ENCODE measurements around the gene ATP2B2. TPM values are rescaled to one million over a fixed set of nuclear protein-coding genes. Genes with fewer than 3 reads are reported as not detected.
"Not testable (repeated sequence)": the region's sequence is repeated elsewhere in the genome, so short reads cannot be mapped to it uniquely, and the experiment has no call there.

The ATP2B2 gene
- total RNA-seq, 1 donor from 2014 or later: not detected

DNA sequence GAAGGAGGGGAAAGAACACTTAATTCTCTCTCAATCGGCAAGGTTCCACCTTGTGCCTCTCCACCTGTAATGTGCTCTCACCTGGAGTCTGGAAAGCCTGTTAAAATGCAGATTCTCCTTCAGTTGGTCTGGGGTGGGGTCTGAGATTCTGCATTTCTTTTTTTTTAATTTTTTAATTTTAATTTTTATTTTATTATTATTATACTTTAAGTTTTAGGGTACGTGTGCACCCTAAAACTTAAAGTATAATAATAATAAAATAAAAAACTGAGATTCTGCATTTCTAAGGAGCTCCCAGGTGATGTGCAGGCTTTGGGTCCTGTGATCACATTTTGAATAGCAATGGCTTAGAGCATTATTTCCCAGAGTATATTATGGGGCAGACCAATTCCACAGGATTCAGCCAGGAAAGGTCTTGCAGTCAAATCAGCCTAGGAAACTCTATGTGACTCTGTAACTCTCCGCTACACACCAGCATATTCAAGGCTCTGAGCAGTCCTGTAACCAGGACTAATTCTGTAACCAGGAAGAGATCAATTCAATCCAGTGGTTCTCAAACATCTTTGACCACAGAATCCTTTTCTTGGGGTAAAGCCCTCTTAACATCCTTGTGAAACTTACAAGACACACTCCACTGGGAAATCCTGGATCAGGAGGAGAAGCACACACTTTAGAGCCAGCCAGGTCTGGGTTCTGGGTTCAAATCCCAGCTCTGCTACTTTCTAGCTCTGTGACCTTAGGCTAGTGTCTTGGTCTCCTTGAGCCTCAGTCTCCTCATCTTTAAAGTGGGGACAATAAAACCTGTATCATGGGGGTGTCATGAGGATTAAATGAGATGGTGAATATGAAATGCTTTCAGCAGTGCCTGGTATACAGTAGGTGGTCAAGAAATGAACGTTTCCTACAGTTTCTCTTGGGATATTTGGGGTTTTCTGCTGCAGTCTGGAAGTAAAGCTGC is 122.2 kb downstream of the ATP2B2 start:
- Mint-ChIP-seq H3K9me3 (no peaks in the 10 kb centered on the region), H3K27ac (no peak overlapping the region), H3K27me3 (ENCODE audit: insufficient read depth) (peaks cover 4% of the 10 kb centered on the region), H3K4me1 (ENCODE audit: low read depth) (no peaks in the 10 kb centered on the region), H3K36me3 (ENCODE audit: low read depth) (no peaks in the 10 kb centered on the region), H3K4me3 (no peak overlapping the region)
- DNase-seq (ENCODE audit: low spot score): no peak
- intact Hi-C loops (cut with micrococcal nuclease): no loop called here

DNA sequence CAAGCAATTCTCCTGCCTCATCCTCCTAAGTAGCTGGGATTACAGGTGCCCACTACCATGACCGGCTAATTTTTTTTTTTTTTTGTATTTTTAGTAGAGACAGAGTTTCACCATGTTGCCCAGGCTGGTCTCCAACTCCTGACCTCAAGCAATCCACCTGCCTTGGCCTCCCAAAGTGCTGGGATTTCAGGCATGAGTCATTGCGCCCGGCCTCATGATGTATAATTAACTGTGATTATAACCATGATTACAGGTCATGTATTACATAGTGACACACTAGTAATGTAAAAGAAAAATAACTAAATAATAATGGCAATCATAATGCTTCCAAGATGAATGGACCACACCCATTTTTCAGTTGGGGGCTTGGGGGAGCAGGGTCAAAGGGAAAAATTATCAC is 122.9 kb downstream of the ATP2B2 start:
- H3K4me3 Mint-ChIP-seq; H3K36me3 Mint-ChIP-seq (ENCODE audit: low read depth); H3K27me3 Mint-ChIP-seq (ENCODE audit: insufficient read depth); H3K4me1 Mint-ChIP-seq (ENCODE audit: low read depth); H3K27ac Mint-ChIP-seq; intact Hi-C loops (cut with micrococcal nuclease); DNase-seq (ENCODE audit: low spot score); H3K9me3 Mint-ChIP-seq: not testable (repeated sequence)

DNA sequence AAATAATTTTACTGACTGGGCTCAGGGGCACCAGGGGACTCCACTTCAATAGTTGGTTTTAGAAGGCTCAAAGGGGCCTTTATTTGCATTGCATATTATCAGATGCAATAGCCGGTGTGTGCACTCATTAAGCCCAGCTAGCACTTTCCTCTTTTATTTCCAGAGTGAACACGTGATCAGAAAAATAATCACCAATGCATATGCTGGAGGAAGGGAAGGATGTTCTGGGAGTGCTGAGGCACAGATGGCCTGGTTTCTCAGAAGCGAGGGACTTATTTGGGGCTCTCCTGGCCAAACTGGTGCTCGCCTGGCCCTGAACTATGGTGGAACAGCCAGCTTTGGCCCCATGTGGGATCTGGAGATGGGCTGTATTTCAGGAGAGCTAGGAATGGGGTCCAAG is 124.0 kb downstream of the ATP2B2 start:
- Mint-ChIP-seq H3K4me3 (no peak overlapping the region), H3K4me1 (ENCODE audit: low read depth) (no peaks in the 10 kb centered on the region), H3K9me3 (no peaks in the 10 kb centered on the region), H3K27me3 (ENCODE audit: insufficient read depth) (peaks cover 4% of the 10 kb centered on the region), H3K36me3 (ENCODE audit: low read depth) (no peaks in the 10 kb centered on the region), H3K27ac (no peak overlapping the region)
- intact Hi-C loops (cut with micrococcal nuclease): no loop called here
- no peak for DNase-seq (ENCODE audit: low spot score)

DNA sequence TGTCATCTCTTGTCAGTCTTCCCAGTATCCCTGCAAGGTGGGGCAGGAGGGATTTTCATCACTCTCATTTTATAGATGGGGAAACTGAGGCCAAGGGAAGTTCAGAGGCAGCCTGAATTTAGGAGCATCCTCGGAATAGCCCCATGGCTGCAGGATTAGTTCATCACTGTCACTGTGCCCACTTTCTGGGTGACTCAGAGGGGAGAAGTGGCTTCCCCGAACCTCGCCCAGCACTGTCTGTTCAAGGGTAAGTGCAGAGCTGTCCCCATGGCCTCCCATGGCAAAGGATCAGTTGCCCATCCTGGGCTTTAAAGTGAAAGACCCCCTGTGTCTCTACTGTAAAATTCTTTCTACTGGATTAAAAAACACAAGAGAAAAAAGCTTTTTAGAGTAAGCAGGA is 124.5 kb downstream of the ATP2B2 start:
- Mint-ChIP-seq H3K9me3 (no peaks in the 10 kb centered on the region), H3K27me3 (ENCODE audit: insufficient read depth) (peaks cover 4% of the 10 kb centered on the region), H3K4me1 (ENCODE audit: low read depth) (no peaks in the 10 kb centered on the region), H3K27ac (no peak overlapping the region), H3K4me3 (no peak overlapping the region), H3K36me3 (ENCODE audit: low read depth) (no peaks in the 10 kb centered on the region)
- intact Hi-C loops (cut with micrococcal nuclease): no loop called here
- DNase-seq (ENCODE audit: low spot score): no peak

DNA sequence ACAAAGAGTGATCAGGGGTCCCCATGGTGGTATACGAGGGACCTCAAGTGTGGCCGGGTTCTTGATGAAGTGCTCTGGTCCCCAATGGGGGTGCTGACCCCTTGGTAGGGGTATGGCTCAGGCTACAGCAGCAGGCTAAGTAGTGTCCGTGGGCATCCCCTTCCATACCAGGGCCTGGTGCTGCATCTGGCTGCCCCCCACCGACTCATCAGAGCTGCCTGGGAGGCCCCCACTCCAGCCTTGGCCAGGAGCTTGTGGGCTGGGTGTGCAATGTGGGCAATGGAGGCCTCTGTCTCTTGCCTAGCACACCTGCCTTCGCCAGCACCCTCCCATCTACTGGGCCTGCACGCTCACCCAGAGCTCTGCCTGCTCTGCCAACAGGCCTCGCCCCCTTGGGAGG is 125.4 kb downstream of the ATP2B2 start:
- H3K4me3 Mint-ChIP-seq: no peak overlapping the region
- H3K4me1 Mint-ChIP-seq (ENCODE audit: low read depth): no peaks in the 10 kb centered on the region
- no peaks in the 10 kb centered on the region for H3K9me3 Mint-ChIP-seq
- no peaks in the 10 kb centered on the region for H3K36me3 Mint-ChIP-seq (ENCODE audit: low read depth)
- DNase-seq (ENCODE audit: low spot score): no peak
- no peak overlapping the region for H3K27ac Mint-ChIP-seq
- intact Hi-C loops (cut with micrococcal nuclease): no loop called here
- H3K27me3 Mint-ChIP-seq (ENCODE audit: insufficient read depth): no peaks in the 10 kb centered on the region

DNA sequence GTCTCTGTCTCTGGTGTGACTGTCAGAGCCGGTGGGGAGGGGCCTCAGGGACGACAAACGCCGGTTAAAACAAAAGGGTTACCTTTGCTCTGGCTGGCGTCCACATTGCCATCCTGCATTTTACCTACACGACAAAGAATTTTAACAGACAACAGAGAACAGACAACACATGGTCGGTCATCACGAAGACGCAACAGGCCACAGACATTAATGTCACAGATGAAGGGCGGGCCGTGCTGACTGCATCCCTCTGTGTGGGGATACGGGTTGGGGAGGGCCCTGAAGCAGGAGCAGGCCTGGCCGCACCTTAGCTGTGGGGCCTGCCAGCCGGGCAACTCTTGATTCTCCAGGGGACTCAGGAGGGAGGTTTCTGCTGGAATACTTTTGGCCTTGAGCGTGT is 126.2 kb downstream of the ATP2B2 start:
- H3K9me3 Mint-ChIP-seq: no peaks in the 10 kb centered on the region
- no peak overlapping the region for H3K4me3 Mint-ChIP-seq
- DNase-seq (ENCODE audit: low spot score): no peak
- intact Hi-C loops (cut with micrococcal nuclease): no loop called here
- H3K27ac Mint-ChIP-seq: peak overlapping the region; percentile 43
- H3K4me1 Mint-ChIP-seq (ENCODE audit: low read depth): no peaks in the 10 kb centered on the region
- H3K36me3 Mint-ChIP-seq (ENCODE audit: low read depth): no peaks in the 10 kb centered on the region
- H3K27me3 Mint-ChIP-seq (ENCODE audit: insufficient read depth): no peaks in the 10 kb centered on the region

DNA sequence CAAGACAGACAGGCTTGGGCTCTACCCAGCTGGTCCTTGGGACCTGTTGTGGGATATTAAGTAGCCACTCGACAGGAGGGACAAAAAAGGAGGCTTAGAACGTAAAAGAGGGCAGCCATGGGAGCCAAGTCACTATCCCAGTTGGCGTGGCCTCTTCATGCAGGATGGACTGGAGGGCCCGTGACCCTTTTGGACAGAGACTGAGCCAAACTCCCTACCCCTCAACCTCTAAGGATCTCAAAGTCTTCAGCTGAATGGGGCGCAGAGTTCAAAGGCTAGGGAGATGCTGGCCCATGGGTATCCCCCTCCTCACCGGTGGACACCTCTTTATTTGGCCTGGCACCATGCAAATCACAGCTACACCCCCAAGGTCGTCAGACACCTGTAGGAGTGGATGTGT is 126.6 kb downstream of the ATP2B2 start:
- DNase-seq (ENCODE audit: low spot score): no peak
- H3K27ac Mint-ChIP-seq: no peak overlapping the region
- H3K4me1 Mint-ChIP-seq (ENCODE audit: low read depth): no peaks in the 10 kb centered on the region
- no peaks in the 10 kb centered on the region for H3K27me3 Mint-ChIP-seq (ENCODE audit: insufficient read depth)
- no peaks in the 10 kb centered on the region for H3K9me3 Mint-ChIP-seq
- intact Hi-C loops (cut with micrococcal nuclease): no loop called here
- H3K36me3 Mint-ChIP-seq (ENCODE audit: low read depth): no peaks in the 10 kb centered on the region
- H3K4me3 Mint-ChIP-seq: no peak overlapping the region

DNA sequence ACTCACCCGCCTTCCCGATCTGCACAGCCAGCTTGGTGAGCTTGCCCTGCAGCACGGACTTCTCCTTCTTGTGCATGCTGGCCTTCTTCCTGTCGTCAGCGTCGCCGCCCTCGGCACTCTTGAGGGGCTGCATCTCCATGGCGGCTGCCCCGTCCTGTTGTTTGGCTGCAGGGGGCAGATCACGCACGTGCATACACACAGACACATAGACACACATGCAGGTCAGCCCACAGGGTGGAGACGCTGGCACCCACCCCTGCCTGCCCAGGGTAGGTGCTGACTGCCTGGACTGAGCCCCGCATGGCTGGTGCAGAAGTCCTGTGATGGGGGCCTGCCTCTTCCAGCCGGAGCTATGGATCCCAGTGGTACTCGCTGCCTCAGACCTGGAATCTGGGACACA is 127.1 kb downstream of the ATP2B2 start:
- H3K27ac Mint-ChIP-seq: no peak overlapping the region
- no peaks in the 10 kb centered on the region for H3K9me3 Mint-ChIP-seq
- intact Hi-C loops (cut with micrococcal nuclease): no loop called here
- no peak for DNase-seq (ENCODE audit: low spot score)
- no peaks in the 10 kb centered on the region for H3K4me1 Mint-ChIP-seq (ENCODE audit: low read depth)
- H3K27me3 Mint-ChIP-seq (ENCODE audit: insufficient read depth): no peaks in the 10 kb centered on the region
- H3K4me3 Mint-ChIP-seq: no peak overlapping the region
- no peaks in the 10 kb centered on the region for H3K36me3 Mint-ChIP-seq (ENCODE audit: low read depth)

DNA sequence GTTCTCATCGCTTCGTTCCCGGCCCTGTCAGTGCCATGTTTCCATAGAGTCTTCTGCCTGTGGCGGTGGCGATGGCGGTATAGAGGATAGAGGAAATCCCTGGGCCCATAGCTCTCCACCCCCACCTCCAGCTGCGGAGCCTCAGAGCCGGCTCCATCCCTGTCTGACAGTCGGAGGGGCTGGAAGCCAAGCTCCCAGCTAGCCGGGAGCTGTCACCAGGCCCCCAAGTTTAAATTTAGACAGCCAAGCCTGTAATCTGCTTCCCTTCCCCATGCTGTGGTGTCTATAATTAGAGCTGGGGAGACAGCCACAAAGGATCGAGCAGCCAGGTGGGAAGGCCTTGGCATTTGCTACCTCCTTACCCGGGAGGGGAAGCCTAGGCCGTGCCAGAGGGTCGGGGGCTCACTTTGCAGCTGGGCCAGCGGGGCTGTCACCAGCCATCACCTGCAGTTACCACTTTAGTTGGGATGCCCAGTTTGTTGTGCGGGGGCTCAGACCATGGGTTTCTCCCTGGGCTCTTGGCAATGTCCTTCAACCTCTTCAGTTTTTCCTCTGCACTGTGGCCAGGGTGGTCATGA is 128.1 kb downstream of the ATP2B2 start:
- no peak for DNase-seq (ENCODE audit: low spot score)
- H3K27ac Mint-ChIP-seq: no peak overlapping the region
- no peak overlapping the region for H3K4me3 Mint-ChIP-seq
- H3K4me1 Mint-ChIP-seq (ENCODE audit: low read depth): no peaks in the 10 kb centered on the region
- H3K27me3 Mint-ChIP-seq (ENCODE audit: insufficient read depth): no peaks in the 10 kb centered on the region
- no peaks in the 10 kb centered on the region for H3K9me3 Mint-ChIP-seq
- intact Hi-C loops (cut with micrococcal nuclease): no loop called here
- no peaks in the 10 kb centered on the region for H3K36me3 Mint-ChIP-seq (ENCODE audit: low read depth)

DNA sequence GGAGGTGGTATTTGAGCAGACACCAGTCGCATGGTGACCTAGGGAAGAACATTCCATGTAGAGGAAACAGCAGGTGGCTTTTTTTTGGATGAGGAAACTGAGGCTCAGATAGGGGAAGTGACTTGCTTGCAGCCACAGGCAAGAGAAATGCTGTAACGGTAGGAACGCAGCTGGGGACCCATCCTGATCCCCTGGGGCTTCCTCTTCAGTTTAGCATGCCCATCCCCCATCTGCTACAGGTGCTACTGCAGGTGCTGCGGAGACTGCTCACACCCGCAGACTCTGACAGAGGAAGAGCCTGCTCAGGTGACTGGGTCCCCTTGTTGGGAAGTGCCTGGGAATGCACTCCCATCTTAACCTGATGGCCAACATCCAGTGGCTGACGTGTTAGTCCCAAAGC is 129.0 kb downstream of the ATP2B2 start:
- no peaks in the 10 kb centered on the region for H3K4me1 Mint-ChIP-seq (ENCODE audit: low read depth)
- intact Hi-C loops (cut with micrococcal nuclease): no loop called here
- H3K27ac Mint-ChIP-seq: no peak overlapping the region
- no peaks in the 10 kb centered on the region for H3K27me3 Mint-ChIP-seq (ENCODE audit: insufficient read depth)
- no peak overlapping the region for H3K4me3 Mint-ChIP-seq
- no peaks in the 10 kb centered on the region for H3K9me3 Mint-ChIP-seq
- no peak for DNase-seq (ENCODE audit: low spot score)
- H3K36me3 Mint-ChIP-seq (ENCODE audit: low read depth): no peaks in the 10 kb centered on the region

DNA sequence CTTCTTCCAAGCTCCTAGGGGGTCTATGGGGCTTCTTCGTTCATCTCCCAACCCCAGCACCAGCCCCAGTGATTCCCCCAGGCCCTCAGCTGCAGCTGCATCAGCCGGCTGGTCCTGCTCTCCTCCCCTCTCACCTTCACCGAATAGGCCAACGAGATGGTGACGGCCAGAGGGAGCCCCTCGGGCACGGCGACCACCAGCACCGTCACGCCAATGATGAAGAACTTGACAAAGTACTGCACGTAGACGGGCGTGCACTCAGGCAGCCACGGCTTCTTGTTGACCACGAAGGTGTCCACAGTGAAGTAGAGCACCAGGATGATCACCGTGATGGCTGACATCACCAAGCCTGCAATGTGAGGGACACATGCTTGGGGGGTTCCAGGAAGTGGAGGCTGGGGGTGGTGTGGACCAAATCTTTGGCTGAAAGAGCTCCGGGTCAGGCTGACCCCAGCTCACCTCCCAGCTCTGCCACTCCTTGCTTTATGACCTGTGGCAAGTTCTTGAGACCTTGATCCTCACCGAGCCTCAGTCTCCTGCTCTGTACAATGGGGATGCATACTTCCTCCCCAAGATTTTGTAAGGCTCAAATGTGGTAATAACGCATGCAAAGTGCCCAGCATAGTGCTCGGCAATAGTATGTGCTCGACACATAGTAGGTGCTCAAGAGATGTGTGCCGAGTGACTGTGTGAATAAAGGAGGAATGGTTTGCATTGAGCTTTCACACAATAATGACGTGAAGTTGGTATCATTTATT is 129.9 kb downstream of the ATP2B2 start:
- H3K4me1 Mint-ChIP-seq (ENCODE audit: low read depth): peaks cover 3% of the 10 kb centered on the region
- no peak overlapping the region for H3K4me3 Mint-ChIP-seq
- H3K36me3 Mint-ChIP-seq (ENCODE audit: low read depth): peaks cover 3% of the 10 kb centered on the region
- peaks cover 3% of the 10 kb centered on the region for H3K27me3 Mint-ChIP-seq (ENCODE audit: insufficient read depth)
- no peak for DNase-seq (ENCODE audit: low spot score)
- intact Hi-C loops (cut with micrococcal nuclease): no loop called here
- peaks cover 3% of the 10 kb centered on the region for H3K9me3 Mint-ChIP-seq
- no peak overlapping the region for H3K27ac Mint-ChIP-seq

DNA sequence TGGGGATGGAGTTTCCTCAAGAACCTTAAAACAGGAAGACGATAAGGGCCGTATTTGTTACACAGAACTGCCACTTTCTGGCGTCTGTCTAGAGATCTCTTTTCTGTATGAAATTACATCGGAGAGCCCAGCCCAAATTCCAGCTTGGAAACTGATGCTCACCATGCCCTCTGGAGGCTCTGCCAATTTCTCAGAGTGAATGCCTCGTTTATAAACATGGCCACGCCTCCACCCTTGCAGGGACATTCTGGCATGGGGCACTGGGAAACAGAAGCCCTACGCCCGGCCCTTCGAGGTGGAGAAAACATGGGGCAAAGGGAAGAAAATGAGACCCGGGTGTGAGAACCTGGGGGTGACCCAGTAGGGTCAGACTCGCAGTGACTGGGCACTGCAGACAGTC is 131.1 kb downstream of the ATP2B2 start:
- Mint-ChIP-seq H3K9me3 (peaks cover 3% of the 10 kb centered on the region), H3K4me1 (ENCODE audit: low read depth) (peaks cover 7% of the 10 kb centered on the region), H3K27me3 (ENCODE audit: insufficient read depth) (peaks cover 5% of the 10 kb centered on the region), H3K36me3 (ENCODE audit: low read depth) (peaks cover 3% of the 10 kb centered on the region), H3K4me3 (no peak overlapping the region), H3K27ac (no peak overlapping the region)
- DNase-seq (ENCODE audit: low spot score): no peak
- intact Hi-C loops (cut with micrococcal nuclease): no loop called here

DNA sequence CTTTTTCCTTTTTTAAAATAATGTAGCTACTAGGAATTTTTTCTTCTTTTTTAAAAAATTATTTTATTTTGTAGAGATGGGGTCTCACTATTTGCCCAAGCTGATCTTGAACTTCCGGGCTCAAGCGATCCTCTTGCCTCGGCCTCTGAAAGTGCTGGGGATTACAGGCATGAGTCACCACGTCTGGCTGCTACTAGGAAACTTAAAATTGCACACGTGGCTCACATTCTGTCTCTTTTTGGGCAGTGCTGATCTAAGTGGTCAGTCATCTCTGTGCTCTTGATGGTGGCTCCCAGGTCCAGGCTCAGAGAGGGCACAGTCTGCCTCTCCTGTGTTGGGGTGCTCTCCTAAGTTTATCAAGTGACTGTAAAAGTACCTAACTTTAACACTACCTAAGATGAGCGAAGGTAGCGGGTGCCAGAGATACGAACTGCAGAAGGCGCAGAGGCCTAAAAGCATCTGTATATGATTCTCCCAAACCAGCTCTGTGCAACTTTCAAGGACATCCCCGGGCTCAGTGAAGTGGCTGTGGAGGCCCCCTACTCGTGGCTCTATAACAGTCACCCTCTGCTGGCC is 131.6 kb downstream of the ATP2B2 start:
- Mint-ChIP-seq H3K9me3 (peaks cover 3% of the 10 kb centered on the region), H3K27ac (no peak overlapping the region), H3K36me3 (ENCODE audit: low read depth) (peaks cover 3% of the 10 kb centered on the region), H3K4me1 (ENCODE audit: low read depth) (peaks cover 7% of the 10 kb centered on the region), H3K4me3 (no peak overlapping the region), H3K27me3 (ENCODE audit: insufficient read depth) (peaks cover 5% of the 10 kb centered on the region)
- intact Hi-C loops (cut with micrococcal nuclease): no loop called here
- no peak for DNase-seq (ENCODE audit: low spot score)

Measured in activated T-helper 1 cell treated with anti-CD3 and anti-CD28 coated beads, Interleukin-12 subunit alpha, Interleukin-12 subunit beta, Interleukin-2, Interleukin-4 antibody, amounts not matched to agents 30 ng/mL and 10 ng/mL and 1 ng/mL, durations not matched to agents 14 hours and 24 hours and 36 hours (primary cell).